GM10266 (cell line): ENCODE results near the gene RBM47.

Experiments used
- DNase-seq: peaks from one replicate; pipeline ENCODE4 v3.0.0; 2012; ENCODE audit errors: extremely low spot score
- TF ChIP-seq, protein P1 (sequence below): IDR thresholded peaks from 2 replicates; pipeline ENCODE4 v1.5.1; 2012; ENCODE audit warnings: mild to moderate bottlenecking, low read depth; ENCODE audit not compliant: control insufficient read depth, insufficient read depth; ENCODE audit errors: missing control alignments

RBM47 gene

DNA sequence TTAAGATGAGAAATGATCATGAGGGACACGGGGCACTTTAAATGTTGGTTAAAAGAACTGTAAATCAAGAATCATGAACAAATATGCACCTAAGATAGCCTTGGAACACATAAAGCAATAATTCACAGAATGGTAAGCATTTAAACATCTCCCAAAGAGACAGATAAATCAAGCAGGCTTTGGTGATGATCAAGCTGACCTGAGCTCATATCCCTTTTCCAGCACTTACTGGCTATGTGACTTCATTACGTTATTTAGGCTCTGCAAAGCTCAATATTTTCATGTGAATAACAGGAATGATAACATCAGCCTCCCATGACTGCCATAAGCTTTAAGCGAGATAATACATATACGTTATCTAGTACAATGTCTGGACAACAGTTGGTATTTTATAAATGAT lies 239.7 kb downstream of the RBM47 start:
- TF ChIP-seq, protein P1, sequence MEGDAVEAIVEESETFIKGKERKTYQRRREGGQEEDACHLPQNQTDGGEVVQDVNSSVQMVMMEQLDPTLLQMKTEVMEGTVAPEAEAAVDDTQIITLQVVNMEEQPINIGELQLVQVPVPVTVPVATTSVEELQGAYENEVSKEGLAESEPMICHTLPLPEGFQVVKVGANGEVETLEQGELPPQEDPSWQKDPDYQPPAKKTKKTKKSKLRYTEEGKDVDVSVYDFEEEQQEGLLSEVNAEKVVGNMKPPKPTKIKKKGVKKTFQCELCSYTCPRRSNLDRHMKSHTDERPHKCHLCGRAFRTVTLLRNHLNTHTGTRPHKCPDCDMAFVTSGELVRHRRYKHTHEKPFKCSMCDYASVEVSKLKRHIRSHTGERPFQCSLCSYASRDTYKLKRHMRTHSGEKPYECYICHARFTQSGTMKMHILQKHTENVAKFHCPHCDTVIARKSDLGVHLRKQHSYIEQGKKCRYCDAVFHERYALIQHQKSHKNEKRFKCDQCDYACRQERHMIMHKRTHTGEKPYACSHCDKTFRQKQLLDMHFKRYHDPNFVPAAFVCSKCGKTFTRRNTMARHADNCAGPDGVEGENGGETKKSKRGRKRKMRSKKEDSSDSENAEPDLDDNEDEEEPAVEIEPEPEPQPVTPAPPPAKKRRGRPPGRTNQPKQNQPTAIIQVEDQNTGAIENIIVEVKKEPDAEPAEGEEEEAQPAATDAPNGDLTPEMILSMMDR = no peak
- no peak for DNase-seq

DNA sequence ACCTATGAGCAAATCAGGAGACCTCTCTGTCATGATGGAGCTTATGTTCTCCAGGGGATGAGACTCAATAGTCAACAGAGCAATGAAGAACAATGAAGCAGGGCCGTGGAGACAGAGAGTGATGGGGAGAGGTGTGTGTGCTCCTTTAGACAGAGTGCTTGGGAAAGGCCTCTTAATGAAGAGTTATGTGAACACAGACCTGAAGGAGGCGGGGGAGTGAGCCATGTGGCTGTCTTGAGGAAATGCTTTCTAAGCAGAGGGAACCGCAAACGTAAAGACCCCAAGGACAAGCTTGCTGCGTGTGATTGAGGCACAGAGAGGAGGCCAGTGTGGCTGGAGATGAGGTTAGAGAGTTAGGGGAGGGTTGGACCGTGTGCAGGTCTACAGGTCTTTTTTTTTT lies 241.4 kb downstream of the RBM47 start:
- TF ChIP-seq, protein P1 = no peak

DNA sequence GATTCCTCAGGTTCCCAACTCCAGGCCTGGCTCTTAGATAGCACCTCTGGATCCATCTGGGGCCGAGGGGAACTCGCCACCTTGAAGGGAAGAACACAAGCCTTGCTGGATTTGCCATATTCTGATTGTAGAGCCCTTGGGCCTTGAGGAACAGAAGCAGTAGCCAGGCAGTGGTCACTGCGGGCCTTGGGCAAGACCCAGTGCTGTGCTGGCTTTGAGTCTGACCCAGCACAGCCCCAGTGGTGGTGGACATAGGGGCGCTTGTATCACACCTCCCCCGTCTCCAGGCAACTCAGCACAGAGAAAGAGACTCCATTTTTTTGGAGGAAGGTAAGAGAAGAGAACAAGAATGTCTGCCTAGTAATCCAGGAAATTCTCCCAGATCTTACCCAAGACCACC lies 249.0 kb downstream of the RBM47 start:
- TF ChIP-seq, protein P1 = no peak
- DNase-seq = no peak

More for the DNA sequence above, 241.4 kb downstream of the RBM47 start:
- DNase-seq = no peak

DNA sequence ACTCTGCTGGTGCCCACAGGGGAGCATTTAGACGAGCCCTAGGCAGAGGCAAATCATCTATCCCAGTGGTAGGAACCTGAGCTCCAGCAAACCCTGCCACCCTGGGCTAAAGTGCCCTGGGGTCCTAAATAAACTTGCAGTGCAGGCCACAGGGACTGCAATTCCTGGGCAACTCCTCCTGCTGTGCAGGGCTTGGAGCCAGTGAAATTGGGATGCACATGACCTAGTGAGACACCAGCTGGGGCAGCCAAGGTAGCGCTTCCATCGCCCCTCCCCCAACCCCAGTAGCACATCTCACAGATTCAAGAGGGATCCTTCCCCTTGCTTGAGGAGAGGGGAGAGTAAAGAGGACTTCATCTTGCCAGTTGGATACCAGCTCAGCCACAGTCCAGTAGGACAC lies 250.4 kb downstream of the RBM47 start:
- TF ChIP-seq, protein P1 = no peak
- DNase-seq = no peak

DNA sequence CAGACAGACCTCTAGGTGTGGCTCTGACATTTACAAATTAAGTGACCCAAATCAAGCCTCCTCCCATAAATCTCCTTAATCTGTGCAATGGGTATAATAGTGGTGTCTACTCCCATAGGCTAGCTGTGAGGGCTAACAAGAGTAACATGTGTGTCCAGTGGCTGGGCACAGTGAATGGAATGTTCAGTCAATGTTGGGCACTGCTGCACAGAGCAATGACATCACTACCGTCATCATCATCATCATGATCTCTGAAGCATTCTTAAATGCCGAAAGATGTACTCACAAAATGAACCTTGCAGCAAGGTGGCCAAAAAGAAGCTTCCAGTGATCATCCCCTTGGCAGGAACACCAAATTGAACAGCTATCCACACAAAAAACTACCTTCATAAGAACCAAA lies 251.0 kb downstream of the RBM47 start:
- DNase-seq = no peak
- TF ChIP-seq, protein P1 = no peak

DNA sequence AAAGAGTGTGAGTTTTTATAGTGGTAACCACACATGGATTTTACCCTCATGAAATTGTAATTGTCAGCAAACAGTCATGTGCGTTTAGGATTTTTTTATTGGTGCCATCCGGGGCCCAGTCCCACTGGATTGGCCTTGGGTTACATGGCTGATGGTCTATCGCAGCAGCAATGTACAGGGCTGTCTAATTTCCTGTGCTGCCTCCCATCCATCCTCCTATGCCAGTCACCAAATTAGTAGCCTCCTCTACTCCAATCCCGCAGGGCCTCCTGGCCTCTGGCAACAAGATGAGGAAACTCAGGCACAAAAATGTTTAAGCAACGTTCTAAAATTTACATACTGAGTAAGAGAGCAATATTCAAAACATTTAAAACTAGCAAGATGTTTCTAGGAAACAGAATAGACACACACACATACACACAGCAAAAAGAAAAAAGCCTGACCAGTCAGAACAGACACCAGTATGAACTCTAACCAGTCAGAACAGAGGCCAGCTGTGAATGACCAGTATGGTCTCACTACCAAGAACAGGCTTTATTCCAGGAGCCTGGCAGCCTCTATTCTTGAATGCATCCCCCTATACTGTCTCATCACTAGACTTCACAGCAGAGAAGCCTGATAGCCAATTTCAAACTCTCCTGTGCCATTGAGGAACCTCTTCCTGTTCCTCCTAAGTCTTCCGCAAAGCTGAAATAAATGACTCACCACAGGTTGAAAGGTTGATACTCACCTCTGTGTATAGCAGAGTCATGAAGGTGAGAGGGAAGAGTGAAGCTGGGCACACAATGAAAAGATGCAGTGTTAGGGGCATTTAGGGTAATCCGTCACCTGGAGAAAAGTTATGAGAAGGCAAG lies 251.9 kb downstream of the RBM47 start:
- DNase-seq = no peak
- TF ChIP-seq, protein P1 = no peak

DNA sequence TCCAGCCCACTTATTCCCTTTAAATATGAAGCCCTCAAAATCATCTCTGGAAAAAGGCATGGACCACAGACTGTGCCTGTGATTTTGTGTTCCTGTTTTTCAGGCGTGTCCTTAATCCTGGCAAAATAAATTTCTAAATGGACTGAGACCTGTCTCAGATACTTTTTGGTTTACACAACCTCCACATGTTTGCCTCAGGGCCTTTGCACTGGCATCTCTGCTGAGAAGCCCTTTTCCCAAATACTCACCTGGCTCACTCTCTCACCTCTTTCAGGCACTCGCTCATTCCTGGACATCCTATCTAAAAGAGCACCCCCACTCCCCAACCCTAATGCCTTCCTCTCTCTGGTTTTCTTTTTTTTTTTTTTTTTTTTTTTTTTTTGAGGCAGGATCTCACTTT lies 254.0 kb downstream of the RBM47 start:
- TF ChIP-seq, protein P1 = no peak

More for the DNA sequence above, 254.0 kb downstream of the RBM47 start:
- no peak for DNase-seq
